Neural progenitor cell (in vitro differentiated cells): ENCODE measurements around the gene SLC16A5.

ENCODE experiments used
- CTCF ChIP-seq: fragments of 200-600 bp; sonication (generic); IDR thresholded peaks from 2 replicates; pipeline ENCODE4 v1.5.1; 2017; ENCODE audit warnings: antibody characterized with exemption, mild to moderate bottlenecking
- EZH2 ChIP-seq: fragments of 200-600 bp; sonication (generic); IDR thresholded peaks from 2 replicates; pipeline ENCODE4 v1.6.1; 2017; ENCODE audit warnings: antibody characterized with exemption, mild to moderate bottlenecking, moderate library complexity

DNA sequence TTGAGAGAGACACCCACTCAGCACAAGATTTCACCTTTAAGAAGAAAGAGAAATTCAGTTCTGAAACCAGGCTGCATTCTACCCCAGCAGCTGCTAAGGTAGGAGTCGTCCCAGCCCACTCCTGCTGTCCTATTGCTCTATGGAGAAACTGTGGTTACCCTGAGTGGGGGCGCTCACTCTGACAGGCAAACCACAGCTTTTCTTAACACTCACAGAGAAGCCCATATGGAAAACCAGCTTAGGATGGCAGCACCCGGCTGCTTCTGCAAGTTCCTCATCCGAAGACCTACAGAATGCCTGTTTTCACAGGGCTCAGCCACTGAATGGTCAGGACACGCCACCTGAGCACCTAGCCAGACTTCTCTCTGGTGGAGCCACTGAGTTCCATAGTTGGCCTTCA lies 48.5 kb upstream of the SLC16A5 start:
- TF ChIP-seq CTCF, result no peak
- TF ChIP-seq EZH2, result no peak
